ENCODE measurements around the gene LRRC43.

GRCh38 chr12:122244565-122245371, 61.8 kb downstream of the LRRC43 start:
- no peak for TF ChIP-seq POLR2A (IDR thresholded peaks at IDR 0.05)
- TF ChIP-seq CTCF (IDR thresholded peaks at IDR 0.05), result no peak
- TF ChIP-seq POLR2AphosphoS5 (IDR thresholded peaks at IDR 0.05), result no peak
